KBM-7 (cell line): ENCODE data around the gene CFAP69.
"Not testable (repeated sequence)": the region's sequence is repeated elsewhere in the genome, so short reads cannot be mapped to it uniquely, and the experiment has no call there.

Source experiments
- DNase-seq: peaks from one replicate; pipeline ENCODE4 v3.0.0-alpha.2; 2015
- in situ Hi-C: fragments of 300-500 bp; cut with MboI; formaldehyde crosslinking; loops from 2 replicates; pipeline ENCODE4 v1.14.3; 2020; ENCODE audit warnings: low sequenced_read_pairs, low pct_unique_long_range_greater_than_20kb, mixed read lengths

Gene CFAP69

DNA sequence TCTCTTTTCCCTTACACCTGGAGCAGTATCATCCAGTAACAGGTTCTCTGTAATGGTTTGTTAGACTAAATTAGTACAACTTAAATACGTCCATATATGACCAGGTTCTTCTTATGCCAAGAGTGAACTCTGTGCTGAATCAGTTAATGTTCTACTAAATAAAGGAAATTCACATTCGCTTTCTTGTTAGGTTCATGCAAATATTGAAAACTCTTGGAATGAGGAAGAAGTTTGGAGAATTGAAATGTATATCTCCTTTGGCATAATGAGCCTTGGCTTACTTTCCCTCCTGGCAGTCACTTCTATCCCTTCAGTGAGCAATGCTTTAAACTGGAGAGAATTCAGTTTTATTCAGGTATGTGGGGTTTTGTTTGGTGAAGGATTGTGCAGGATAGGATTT, 15.3 kb upstream of the CFAP69 start:
- in situ Hi-C loops = no loop called here
- DNase-seq = no peak

DNA sequence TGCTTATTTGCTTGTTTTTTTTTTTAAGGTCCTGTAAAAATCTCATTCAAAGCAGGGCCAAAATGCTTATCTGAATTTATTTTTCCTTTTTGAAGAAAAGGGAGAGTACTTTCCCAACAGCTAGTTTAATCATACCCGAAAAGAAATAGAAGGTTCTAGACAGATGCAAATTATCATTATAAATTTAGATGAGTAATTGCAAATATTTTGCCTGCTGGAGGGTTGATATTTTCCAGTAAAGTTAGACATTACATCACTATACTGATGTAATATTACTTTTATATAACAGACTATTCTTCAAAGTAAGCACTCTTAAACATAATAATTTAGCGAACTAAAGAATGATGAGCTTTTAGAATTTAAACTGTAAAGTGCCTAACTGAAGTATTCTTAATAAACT, 14.1 kb upstream of the CFAP69 start:
- no peak for DNase-seq
- in situ Hi-C loops = no loop called here

DNA sequence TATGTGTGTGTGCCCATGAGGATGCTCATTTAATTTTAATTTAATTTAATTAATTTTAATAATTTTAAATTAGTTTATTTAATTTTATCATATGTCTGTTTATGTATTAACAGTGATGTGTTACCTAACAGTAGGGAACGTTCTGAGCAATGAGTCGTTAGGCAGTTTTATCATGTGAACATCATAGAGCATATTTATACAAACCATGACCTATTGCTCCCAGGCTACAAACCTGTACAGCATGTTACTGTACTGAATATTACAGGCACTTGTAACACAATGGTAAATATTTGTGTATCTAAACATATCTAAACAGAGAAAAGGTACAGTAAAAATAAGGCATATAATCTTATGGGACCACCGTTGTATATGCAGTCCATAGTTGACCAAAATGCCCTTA, 13.7 kb upstream of the CFAP69 start:
- in situ Hi-C loops = no loop called here
- no peak for DNase-seq

DNA sequence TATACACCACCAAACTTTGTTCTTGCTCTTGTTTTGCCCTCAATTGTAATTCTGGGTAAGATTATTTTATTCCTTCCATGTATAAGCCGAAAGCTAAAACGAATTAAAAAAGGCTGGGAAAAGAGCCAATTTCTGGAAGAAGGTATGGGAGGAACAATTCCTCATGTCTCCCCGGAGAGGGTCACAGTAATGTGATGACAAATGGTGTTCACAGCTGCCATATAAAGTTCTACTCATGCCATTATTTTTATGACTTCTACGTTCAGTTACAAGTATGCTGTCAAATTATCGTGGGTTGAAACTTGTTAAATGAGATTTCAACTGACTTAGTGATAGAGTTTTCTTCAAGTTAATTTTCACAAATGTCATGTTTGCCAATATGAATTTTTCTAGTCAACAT, 12.5 kb upstream of the CFAP69 start:
- in situ Hi-C loops = no loop called here

DNA sequence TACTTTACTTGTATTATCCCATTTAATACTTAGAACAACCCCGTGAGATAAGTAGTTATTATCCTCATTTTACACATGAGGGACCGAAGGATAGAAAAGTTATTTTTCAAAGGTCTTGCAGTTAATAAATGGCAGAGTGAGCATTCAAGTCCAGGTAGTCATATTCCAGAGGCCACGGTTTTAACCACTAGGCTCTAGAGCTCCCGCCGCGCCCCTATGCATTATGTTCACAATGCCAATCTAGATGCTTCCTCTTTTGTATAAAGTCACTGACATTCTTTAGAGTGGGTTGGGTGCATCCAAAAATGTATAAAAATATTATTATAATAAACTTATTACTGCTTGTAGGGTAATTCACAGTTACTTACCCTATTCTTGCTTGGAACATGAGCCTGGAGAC, 11.4 kb upstream of the CFAP69 start:
- in situ Hi-C loops = no loop called here
- no peak for DNase-seq

More for the DNA sequence above, 12.5 kb upstream of the CFAP69 start:
- no peak for DNase-seq

DNA sequence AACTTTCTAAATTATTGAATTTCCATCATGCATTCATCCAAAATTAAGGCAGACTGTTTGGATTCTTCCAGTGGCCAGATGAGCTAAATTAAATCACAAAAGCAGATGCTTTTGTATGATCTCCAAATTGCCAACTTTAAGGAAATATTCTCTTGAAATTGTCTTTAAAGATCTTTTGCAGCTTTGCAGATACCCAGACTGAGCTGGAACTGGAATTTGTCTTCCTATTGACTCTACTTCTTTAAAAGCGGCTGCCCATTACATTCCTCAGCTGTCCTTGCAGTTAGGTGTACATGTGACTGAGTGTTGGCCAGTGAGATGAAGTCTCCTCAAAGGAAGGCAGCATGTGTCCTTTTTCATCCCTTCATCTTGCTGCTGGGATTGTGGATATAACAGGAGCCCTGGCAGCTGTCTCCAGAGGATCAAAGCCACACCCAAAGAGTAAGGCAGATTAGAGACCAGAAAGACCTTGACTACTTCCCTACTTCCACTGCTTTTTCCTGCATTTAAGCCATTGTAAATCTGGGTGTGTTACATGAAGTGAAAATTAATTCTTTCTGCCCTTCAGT, 8.2 kb upstream of the CFAP69 start:
- in situ Hi-C loops = no loop called here
- no peak for DNase-seq

DNA sequence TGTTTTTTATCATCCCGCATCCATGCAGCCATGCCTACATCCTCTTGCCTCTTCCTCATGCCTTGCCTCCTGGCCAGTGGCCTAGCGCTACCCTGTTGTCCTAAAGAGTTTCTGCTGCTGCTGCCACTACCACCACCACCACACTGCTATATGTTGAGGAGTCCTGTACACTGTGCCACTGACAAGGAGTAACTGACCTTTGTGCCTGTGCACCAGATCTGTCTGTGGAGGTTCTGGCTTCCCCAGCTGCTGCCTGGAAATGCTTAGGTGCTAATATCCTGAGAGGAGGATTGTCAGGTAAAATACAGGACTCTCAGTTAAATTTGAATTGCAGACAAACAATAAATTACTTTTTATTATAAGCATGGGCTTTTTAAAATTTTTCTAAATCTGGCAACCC, 7.0 kb upstream of the CFAP69 start:
- DNase-seq = no peak
- in situ Hi-C loops = no loop called here

DNA sequence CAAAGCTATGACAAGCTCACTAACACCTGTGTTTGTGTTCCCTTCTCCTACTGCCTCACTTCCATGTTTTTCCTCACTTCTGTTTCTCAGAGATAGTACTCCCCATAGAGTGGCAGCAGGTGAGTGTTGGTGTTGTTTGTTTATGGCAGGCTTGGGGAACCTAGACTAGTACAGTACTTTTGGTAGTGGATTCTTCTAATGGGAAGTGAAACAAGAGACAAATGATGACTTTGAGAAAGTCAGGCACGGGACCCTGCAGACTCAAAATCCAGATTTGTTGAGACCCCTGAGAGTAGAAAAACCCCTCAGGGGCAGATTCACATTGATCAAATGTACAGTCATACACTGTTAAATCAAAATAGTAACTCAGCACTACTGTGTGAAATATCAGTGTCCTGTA, 6.4 kb upstream of the CFAP69 start:
- in situ Hi-C loops = no loop called here
- DNase-seq = no peak

DNA sequence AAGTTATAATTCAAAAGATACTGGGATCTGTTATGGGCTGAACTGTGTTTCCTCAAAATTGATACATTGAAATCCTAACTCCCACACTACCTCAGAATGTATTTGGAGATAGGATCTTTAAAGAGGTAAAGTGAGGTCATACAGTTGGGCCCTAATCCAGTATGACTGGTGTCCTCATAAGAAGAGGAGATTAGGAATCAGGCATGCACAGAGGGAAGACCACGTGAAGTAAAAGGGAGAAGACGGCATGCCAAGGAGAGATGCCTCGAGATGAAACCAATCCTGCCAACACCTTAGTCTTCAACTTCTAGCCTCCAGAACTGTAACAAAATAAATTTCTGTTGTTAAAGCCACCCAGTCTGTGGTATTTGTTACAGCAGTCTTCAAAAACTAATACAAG, 5.9 kb upstream of the CFAP69 start:
- in situ Hi-C loops = no loop called here
- DNase-seq = no peak

DNA sequence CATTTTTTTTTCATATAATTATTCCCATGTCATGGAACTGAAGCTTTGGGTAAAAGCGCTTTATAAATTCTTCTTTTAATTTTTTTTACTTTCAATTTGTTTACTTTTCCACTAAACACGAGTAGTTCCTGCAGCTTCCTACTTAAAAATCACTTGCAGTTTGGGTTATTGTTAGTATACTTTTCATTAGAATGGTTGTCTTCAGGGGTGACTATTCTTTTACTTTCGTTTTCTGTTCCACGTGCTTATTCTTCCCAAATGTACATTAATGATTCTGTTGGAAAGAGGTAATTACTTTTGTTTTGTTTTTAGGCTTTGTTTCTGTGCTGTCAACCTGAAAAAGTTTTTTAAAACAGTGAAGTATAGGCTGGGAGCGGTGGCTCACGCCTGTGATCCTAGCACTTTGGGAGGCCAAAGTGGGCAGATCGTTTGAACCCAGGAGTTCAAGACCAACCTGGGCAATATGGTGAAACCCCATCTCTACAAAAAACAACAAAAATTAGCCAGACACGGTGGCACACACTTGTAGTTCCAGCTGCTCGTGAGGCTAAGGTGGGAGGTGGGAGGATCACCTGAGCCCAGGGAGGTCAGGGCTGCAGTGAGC, 5.2 kb upstream of the CFAP69 start:
- in situ Hi-C loops = no loop called here
- DNase-seq = no peak

DNA sequence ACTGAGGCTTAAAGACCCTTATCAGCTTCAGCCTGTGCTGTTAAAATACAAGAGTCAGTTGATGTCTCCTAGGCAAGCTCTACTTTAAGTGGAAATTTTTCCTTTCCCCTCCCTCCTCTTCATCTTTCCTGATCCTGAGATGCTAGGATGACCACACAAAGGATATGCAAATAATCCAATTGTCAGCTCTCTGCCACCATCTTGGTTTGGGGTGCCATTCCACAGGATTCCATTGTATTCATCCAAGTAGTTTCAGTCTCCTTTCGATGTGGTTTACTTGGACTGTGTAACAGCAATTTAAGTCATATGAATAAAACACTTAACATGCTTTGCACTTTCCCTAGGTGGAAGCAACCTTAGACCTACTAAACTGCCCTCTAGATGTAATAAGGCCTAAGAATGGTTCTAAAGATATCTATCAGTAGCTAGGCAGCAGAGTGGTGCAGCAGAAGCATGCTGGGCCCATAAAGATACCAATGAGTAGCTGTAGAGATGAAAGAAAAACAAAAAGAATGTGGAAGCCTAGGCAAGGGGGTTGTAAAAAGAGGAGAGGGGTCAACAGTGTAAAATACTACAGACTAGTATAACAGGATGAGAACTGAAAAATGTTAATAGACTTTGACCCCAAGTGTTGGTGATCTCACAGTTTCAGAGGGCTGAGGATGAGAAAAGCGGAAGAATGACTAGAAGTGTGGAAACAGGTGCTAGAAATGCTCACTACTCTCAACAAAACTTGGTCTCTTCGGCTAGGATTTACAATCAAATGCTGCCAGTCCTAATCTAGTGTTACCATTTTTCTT, 2.4 kb upstream of the CFAP69 start:
- in situ Hi-C loops = no loop called here

DNA sequence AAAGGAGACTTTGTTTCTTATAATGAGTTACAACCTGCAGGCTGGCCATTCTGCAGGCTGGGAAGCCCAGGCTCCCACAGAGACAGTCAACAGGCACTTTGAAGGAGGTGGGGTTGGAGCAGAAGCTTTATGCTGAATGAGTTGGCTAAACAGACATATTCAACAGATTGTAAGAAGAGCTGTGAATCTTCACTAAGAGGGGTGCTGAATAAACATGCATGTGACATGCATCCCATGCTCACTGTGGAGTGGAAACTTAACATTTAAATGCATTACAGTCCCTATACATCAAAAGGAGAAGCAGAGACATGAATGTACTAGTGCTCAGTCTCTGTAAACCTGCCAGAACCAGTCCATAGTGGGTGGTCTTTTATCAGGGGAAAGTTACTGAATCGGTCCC, 1.4 kb upstream of the CFAP69 start:
- no peak for DNase-seq
- in situ Hi-C loops = no loop called here

More for the DNA sequence above, 2.4 kb upstream of the CFAP69 start:
- no peak for DNase-seq

DNA sequence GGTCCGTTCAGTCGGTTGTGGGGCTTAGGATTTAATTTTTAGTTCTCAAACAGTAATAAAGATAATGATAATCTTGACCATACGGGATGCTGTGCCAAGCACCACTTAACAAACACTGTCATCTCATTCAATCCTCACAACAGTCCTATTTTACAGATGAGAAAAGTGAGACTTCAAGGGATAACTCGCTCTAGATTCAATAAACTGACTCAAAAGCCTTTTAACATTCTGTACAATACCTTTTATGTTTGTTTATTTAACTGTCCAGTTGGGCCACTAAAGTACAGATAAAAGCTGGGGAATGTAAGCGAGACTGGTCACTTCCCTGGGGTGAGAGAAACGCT, 437 bp upstream of the CFAP69 start:
- no peak for DNase-seq
- in situ Hi-C loops = no loop called here

DNA sequence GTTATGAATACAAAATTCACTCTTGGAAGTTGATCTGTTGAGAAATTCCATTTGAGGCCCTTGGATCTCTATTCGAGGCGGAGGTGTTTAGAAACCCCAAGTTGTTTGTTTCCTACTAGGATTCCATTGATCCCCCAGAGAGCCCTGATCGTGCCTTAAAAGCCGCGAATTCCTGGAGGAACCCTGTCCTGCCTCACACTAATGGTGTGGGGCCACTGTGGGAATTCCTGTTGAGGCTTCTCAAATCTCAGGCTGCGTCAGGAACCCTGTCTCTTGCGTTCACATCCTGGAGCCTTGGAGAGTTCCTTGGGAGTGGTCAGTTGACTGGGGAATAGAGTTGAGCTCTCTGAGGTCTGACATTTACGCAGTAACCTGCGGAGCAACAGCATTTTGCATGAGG, 1.2 kb downstream of the CFAP69 start:
- DNase-seq = no peak
- in situ Hi-C loops = no loop called here

DNA sequence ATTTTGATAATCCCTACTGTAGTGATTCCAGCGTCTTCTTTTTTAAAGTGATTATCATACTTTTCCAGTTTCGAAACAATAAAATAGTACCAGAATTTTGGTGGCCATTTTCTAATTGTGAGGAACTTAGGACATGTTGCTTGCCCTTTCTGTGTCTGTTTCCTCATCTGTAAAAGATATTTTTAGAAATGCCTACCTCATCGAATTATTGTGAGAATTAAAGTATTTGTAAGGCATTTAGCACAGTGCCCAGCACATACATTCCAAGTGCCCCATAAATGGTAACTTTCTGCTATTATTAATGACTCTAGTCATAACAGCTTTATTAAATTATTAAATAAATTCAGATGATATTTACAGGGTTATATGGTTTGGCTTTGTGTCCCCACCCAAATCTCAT, 3.7 kb downstream of the CFAP69 start:
- in situ Hi-C loops = no loop called here
- DNase-seq = no peak

DNA sequence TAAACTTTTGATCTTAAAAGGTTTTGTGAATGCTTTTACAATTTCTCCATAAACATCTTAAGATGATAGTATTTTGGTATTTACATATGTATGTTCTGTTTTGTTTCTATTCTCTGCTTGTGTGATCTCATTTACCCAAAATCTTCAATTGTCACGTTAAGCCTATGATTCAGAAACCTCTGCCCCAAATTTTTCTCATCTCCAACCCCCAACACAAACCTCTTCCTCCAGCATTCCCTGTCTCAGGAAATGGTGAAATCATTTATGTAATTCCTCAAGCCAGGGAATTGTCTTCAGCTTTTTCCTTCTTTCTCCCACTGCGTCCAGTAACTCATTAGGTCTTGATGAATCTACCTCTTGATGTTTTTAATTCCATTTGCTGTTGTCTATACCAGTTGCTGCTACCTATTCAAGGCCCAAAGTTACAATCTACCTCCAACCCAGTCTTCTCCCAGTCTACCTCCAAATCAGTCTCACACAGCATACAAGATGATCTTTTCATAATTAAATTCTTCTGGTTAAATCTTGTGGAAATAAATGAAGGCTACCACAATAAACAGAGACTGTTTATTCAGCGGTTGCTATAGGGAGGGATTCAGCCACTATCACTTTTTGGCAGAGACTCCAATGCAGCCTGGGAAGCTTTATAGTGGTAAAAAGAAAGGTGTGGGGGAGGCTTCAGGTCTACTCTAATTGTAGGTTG, 5.8 kb downstream of the CFAP69 start:
- no peak for DNase-seq
- in situ Hi-C loops = no loop called here

DNA sequence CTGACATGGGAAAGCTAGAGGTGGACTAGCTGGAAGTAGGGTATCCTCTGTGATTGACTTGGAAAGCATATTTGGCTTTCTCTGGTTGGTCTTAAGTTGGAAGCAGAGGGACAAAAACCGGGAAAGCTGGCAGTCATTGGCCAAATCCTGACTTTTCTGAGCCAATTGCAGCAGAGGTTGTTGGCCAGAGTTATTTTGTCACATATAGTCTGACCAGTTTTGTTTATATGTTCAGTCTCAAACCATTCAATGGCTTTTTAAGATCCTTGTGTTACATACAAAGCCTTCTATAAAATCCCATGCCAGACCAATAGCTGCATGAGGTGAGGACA, 6.3 kb downstream of the CFAP69 start:
- in situ Hi-C loops = no loop called here
- no peak for DNase-seq

DNA sequence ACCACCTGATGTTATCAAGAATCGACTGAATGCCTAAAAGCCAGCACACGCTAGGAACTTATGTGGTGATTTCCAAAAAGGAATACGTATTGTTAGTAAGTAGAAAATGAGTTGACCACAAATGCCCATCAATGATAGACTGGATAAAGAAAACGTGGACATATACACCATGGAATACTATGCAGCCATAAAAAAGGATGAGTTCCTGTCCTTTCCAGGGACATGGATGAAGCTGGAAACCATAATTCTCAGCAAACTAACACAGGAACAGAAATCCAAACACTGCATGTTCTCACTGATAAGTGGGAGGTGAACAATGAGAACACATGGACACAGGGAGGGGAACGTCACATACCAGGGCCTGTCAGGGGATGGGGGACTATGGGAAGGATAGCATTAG, 11.0 kb downstream of the CFAP69 start:
- in situ Hi-C loops, DNase-seq: not testable (repeated sequence)

DNA sequence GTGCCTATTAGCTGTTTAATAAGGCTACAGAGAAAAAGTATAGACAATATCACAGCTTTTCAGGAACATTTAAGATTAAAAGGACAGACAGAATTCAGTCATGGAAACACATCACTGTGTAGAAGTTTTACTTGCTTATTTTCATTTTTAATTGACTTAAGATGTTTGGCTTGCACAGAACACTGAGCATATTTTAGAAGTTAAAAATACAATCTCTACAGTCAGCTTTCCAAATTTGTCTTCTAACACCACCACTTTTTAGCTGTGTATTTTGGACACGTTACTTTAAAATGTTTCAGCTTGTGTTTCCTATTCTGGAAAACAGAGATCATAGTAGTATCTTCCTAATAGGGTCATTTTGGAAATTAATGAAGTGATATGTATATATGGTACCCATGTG, 11.8 kb downstream of the CFAP69 start:
- in situ Hi-C loops = no loop called here
- no peak for DNase-seq

DNA sequence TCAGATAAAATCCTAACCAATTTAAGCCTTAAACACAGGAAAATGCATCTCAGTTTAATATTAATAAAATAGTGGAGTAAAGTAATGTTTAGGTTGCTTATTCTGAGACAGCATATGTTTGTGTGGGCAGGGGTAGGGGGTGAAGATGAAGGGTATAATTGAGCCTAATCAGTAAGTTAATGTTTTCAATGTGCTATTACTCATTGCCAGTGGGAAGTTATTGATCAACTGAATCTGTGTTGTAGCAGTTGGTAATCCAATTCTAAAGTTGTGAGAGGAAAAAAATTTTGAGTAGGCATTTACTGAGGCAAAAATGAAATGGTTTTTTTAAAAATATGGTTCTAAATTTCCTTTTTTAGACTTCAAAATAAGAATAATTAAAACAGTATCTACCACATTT, 16.5 kb downstream of the CFAP69 start:
- no peak for DNase-seq
- in situ Hi-C loops = no loop called here
